ENCODE results near the gene TAF1B.

GRCh38 chr2:9842487-9843228, 616 bp upstream of the TAF1B start:
- no peak for TF ChIP-seq CTCF (IDR thresholded peaks at IDR 0.05)
- TF ChIP-seq POLR2A (IDR thresholded peaks at IDR 0.05), result no peak
